ENCODE measurements around the gene FKBP4. TPM values are rescaled to one million over a fixed set of nuclear protein-coding genes. Genes with fewer than 3 reads are reported as not detected.

Gene FKBP4
- total and polyA plus RNA-seq, 2 of the 8 experiments (the other 6 are each of a cell fraction or from before 2014, with no cell fraction given) = 72.6 to 243 TPM

- Histone ChIP-seq H3K23ac (ENCODE audit: insufficient read length) (no peak overlapping the region), H3K14ac (ENCODE audit: insufficient read length) (no peak overlapping the region)
- CTCF ChIA-PET (ENCODE audit: partially characterized antibody) = interaction anchor here (0.6 to 2.7 kb wide), 7 partner anchors 9 to 186 kb away, joined by 3 to 19 read pairs (median 5); no protein-coding TSS in a partner anchor
These were observed 29.7 kb upstream of the FKBP4 start for GRCh38 chr12:2765052-2765451.

More at GRCh38 chr12:2765052-2765451, 29.7 kb upstream of the FKBP4 start:
- Histone ChIP-seq H3K27me3 (replicated peaks in 1 of 4; ENCODE audit: control insufficient read depth in 3 of 4, extremely low read depth in 1 of 4, insufficient read depth in 3 of 4, low read length in 3 of 4) (peaks cover 0 to 1% (median 0%) of the 10 kb centered on the region in 4 experiments; a peak in 1 of 7 replicates), H4K91ac (replicated peaks; ENCODE audit: insufficient read length, low read length) (no peak overlapping the region), H2AFZ (ENCODE audit: low read length) (no peak overlapping the region), H3K79me2 (ENCODE audit: control insufficient read depth in 1 of 2, insufficient read depth in 2 of 2, low read length in 2 of 2) (no peaks in the 10 kb centered on the region), H4K5ac (ENCODE audit: insufficient read length, low read depth, low read length) (no peak overlapping the region), H2BK12ac (ENCODE audit: low read depth, low read length) (no peak overlapping the region), H2BK20ac (ENCODE audit: low read length) (no peak overlapping the region), H2BK5ac (ENCODE audit: low read depth, low read length) (no peak overlapping the region), H3K4me3 (ENCODE audit: extremely low read depth in 1 of 4, insufficient read depth in 2 of 4, low read depth in 3 of 4, low read length in 4 of 4) (no peak overlapping the region), H3K23me2 (ENCODE audit: low read depth, low read length) (no peaks in the 10 kb centered on the region), H4K8ac (ENCODE audit: extremely low read depth, insufficient read depth, low read length) (no peak overlapping the region), H3K4ac (replicated peaks; ENCODE audit: insufficient read length, low read depth, low read length) (no peak overlapping the region), H3K79me1 (ENCODE audit: low read depth, low read length) (no peaks in the 10 kb centered on the region), H4K20me1 (replicated peaks in 1 of 2; ENCODE audit: control insufficient read depth in 1 of 2, insufficient read depth in 2 of 2, low read length in 2 of 2) (peaks cover 0 to 3% of the 10 kb centered on the region in 2 experiments), H3K9ac (replicated peaks in 1 of 4; ENCODE audit: extremely low read depth in 1 of 4, low read depth in 3 of 4, low read length in 3 of 4) (no peak overlapping the region), H3K4me2 (ENCODE audit: insufficient read depth in 1 of 2, low read depth in 2 of 2, low read length in 2 of 2) (no peak overlapping the region), H3K9me3 (ENCODE audit: insufficient read depth in 2 of 2, low read depth in 1 of 2, low read length in 1 of 2) (no peaks in the 10 kb centered on the region), H3K18ac (ENCODE audit: extremely low read depth, low read length) (no peak overlapping the region), H3K4me1 (replicated peaks in 1 of 4; ENCODE audit: control insufficient read depth in 3 of 4, insufficient read depth in 4 of 4, low read length in 3 of 4) (no peaks in the 10 kb centered on the region; a peak in 1 of 7 replicates), H3K56ac (replicated peaks; ENCODE audit: insufficient read length, low read depth, low read length) (no peak overlapping the region), H2BK15ac (ENCODE audit: low read length) (no peak overlapping the region), H3K36me3 (ENCODE audit: control insufficient read depth in 2 of 4, insufficient read depth in 4 of 4, low read length in 3 of 4) (no peaks in the 10 kb centered on the region), H2BK120ac (replicated peaks; ENCODE audit: low read depth, low read length) (no peak overlapping the region), H3K27ac (ENCODE audit: low read depth, low read length) (no peak overlapping the region), H2AK5ac (ENCODE audit: low read depth, low read length) (no peak overlapping the region)
- FAIRE-seq = no peak
- no peak for DNase-seq (ENCODE audit: low read depth in 1 of 2, low spot score in 2 of 2)
- 91% methylated on average over 4 of the region's 4 CpGs; no CpG with 5 or more reads in 1 of the 2 experiments for WGBS, 2 experiments (ENCODE audit: extremely low coverage in 1 of 2, insufficient coverage in 1 of 2, insufficient read length in 1 of 2, insufficient replicate concordance in 2 of 2, low coverage in 1 of 2, low lambda C conversion rate in 2 of 2, missing lambda C conversion rate in 1 of 2)
- POLR2A ChIA-PET (ENCODE audit: partially characterized antibody) = interaction anchor here (1.1 to 1.3 kb wide), 3 partner anchors 12 to 14 kb away, joined by 3 to 5 read pairs (median 4); no protein-coding TSS in a partner anchor
- TF ChIP-seq RXRA (IDR thresholded peaks at IDR 0.05; ENCODE audit: insufficient read depth, low read depth, low read length) = no peak
- no peak for TF ChIP-seq KDM5A (IDR thresholded peaks at IDR 0.05; ENCODE audit: low read length)
- no peak for TF ChIP-seq NANOG (IDR thresholded peaks at IDR 0.05; ENCODE audit: insufficient read depth, low read depth, low read length, poor library complexity, severe bottlenecking)
- no peak for TF ChIP-seq CTBP2 (IDR thresholded peaks at IDR 0.05; ENCODE audit: borderline replicate concordance, insufficient read depth, insufficient read length, low read length)
- TF ChIP-seq POLR2AphosphoS5 (IDR thresholded peaks at IDR 0.05; ENCODE audit: low read depth, low read length) = no peak
- TF ChIP-seq SAP30 (IDR thresholded peaks at IDR 0.05; ENCODE audit: insufficient read depth, insufficient replicate concordance, low read length) = no peak
- no peak for TF ChIP-seq HDAC6 (IDR thresholded peaks at IDR 0.05; ENCODE audit: low read depth, low read length)
- TF ChIP-seq SP1 (IDR thresholded peaks at IDR 0.05; ENCODE audit: low read depth, low read length) = no peak
